Neural progenitor cell (in vitro differentiated cells): ENCODE data around the gene EIF2B2. TPM values are rescaled to one million over a fixed set of nuclear protein-coding genes. Genes with fewer than 3 reads are reported as not detected.

Experiments used
- DNase-seq: peaks from one replicate; pipeline ENCODE4 v3.0.0-alpha.2; 2016; ENCODE audit warnings: low spot score
- H2AFZ ChIP-seq: fragments of 200-600 bp; sonication (generic); replicated peaks from 2 replicates; pipeline ENCODE4 v1.6.1; 2016; ENCODE audit warnings: antibody characterized with exemption
- H3F3A ChIP-seq: fragments of 200-600 bp; sonication (generic); 2 replicates; pipeline ENCODE4 v1.6.1; 2016; ENCODE audit warnings: antibody characterized with exemption, low read depth
- H3K27ac ChIP-seq: fragments of 200-600 bp; sonication (generic); 2 replicates; pipeline ENCODE4 v1.5.1; 2016; ENCODE audit warnings: mild to moderate bottlenecking
- H3K27me3 ChIP-seq: fragments of 200-600 bp; sonication (generic); 2 replicates; pipeline ENCODE4 v1.6.1; 2016; ENCODE audit warnings: mild to moderate bottlenecking, moderate library complexity
- H3K36me3 ChIP-seq: fragments of 200-600 bp; sonication (generic); 2 replicates; pipeline ENCODE4 v1.5.1; 2016
- H3K4me1 ChIP-seq: fragments of 200-600 bp; sonication (generic); 2 replicates; pipeline ENCODE4 v1.6.1; 2016; ENCODE audit warnings: mixed run types
- H3K4me2 ChIP-seq: fragments of 200-600 bp; sonication (generic); 2 replicates; pipeline ENCODE4 v1.6.1; 2016
- H3K4me3 ChIP-seq: fragments of 200-600 bp; sonication (generic); 2 replicates; pipeline ENCODE4 v1.5.1; 2016
- H3K79me2 ChIP-seq: fragments of 200-600 bp; sonication (generic); 2 replicates; pipeline ENCODE4 v1.6.1; 2016; ENCODE audit warnings: low read depth
- H3K9ac ChIP-seq: fragments of 200-600 bp; sonication (generic); 2 replicates; pipeline ENCODE4 v1.6.1; 2016
- H3K9me3 ChIP-seq: fragments of 200-600 bp; sonication (generic); 2 replicates; pipeline ENCODE4 v1.5.1; 2016; ENCODE audit warnings: low read depth
- H4K20me1 ChIP-seq: fragments of 200-600 bp; sonication (generic); 2 replicates; pipeline ENCODE4 v1.6.1; 2016; ENCODE audit warnings: low read depth
- H3K27ac Mint-ChIP-seq: 3 replicates; pipeline ENCODE4 v1.8.0; 2021; ENCODE audit warnings: mixed read lengths
- H3K27me3 Mint-ChIP-seq: 2 replicates; pipeline ENCODE4 v1.8.0; 2022; ENCODE audit warnings: low read depth, mild to moderate bottlenecking, inconsistent platforms, moderate library complexity, mixed read lengths; ENCODE audit not compliant: insufficient read depth
- H3K36me3 Mint-ChIP-seq: 3 replicates; pipeline ENCODE4 v1.8.0; 2021; ENCODE audit warnings: mixed read lengths
- H3K4me1 Mint-ChIP-seq: 3 replicates; pipeline ENCODE4 v1.8.0; 2021; ENCODE audit warnings: mixed read lengths
- H3K4me3 Mint-ChIP-seq: 3 replicates; pipeline ENCODE4 v1.8.0; 2021; ENCODE audit warnings: mild to moderate bottlenecking, moderate library complexity, mixed read lengths
- H3K9me3 Mint-ChIP-seq: 3 replicates; pipeline ENCODE4 v1.8.0; 2020; ENCODE audit warnings: mixed read lengths
- CTCF ChIP-seq: fragments of 200-600 bp; sonication (generic); IDR thresholded peaks from 2 replicates; pipeline ENCODE4 v1.5.1; 2017; ENCODE audit warnings: antibody characterized with exemption, mild to moderate bottlenecking
- EZH2 ChIP-seq: fragments of 200-600 bp; sonication (generic); IDR thresholded peaks from 2 replicates; pipeline ENCODE4 v1.6.1; 2017; ENCODE audit warnings: antibody characterized with exemption, mild to moderate bottlenecking, moderate library complexity
- EZH2phosphoT487 ChIP-seq: fragments of 200-600 bp; sonication (generic); IDR thresholded peaks from 2 replicates; pipeline ENCODE4 v1.6.1; 2017; ENCODE audit warnings: antibody characterized with exemption
- total RNA-seq: library from RNA; depleted of rRNA; stranded (reverse); fragments of >200 nt; gene quantifications from 2 replicates; pipeline ENCODE4 v1.2.3, GENCODE V29; 2015; ENCODE audit warnings: low replicate concordance

EIF2B2 gene
- total RNA-seq, 1 donor from 2014 or later: 26.9 TPM

- no peak overlapping the region for H3K4me2 ChIP-seq
- peaks cover 18% of the 10 kb centered on the region for H3K27me3 Mint-ChIP-seq
- H3F3A ChIP-seq: peaks cover 23% of the 10 kb centered on the region
- H3K27ac Mint-ChIP-seq: peak overlapping the region; percentile 19
- TF ChIP-seq EZH2phosphoT487 (no peak), EZH2 (no peak), CTCF (no peak)
- peaks cover 11% of the 10 kb centered on the region for H4K20me1 ChIP-seq
- H3K9ac ChIP-seq: no peak overlapping the region
- H3K4me3 Mint-ChIP-seq: no peak overlapping the region
- H3K36me3 ChIP-seq: no peaks in the 10 kb centered on the region
- no peaks in the 10 kb centered on the region for H3K9me3 ChIP-seq
- peaks cover 72% of the 10 kb centered on the region for H3K4me1 Mint-ChIP-seq
- no peak overlapping the region for H3K4me3 ChIP-seq
- H2AFZ ChIP-seq: no peak overlapping the region
- no peaks in the 10 kb centered on the region for H3K9me3 Mint-ChIP-seq
- no peak for DNase-seq
- H3K79me2 ChIP-seq: no peaks in the 10 kb centered on the region
- no peak overlapping the region for H3K27ac ChIP-seq
- no peaks in the 10 kb centered on the region for H3K36me3 Mint-ChIP-seq
- H3K27me3 ChIP-seq: peaks cover 9% of the 10 kb centered on the region
- H3K4me1 ChIP-seq: peaks cover 45% of the 10 kb centered on the region
Measured at GRCh38 chr14:74976264-74977113, 26.2 kb upstream of the EIF2B2 start.

GRCh38 chr14:74977164-74977900 is 25.4 kb upstream of the EIF2B2 start:
- no peak overlapping the region for H3K4me3 ChIP-seq
- Mint-ChIP-seq H3K9me3 (no peaks in the 10 kb centered on the region), H3K4me1 (peaks cover 75% of the 10 kb centered on the region), H3K27me3 (peaks cover 20% of the 10 kb centered on the region), H3K4me3 (no peak overlapping the region), H3K27ac (peak overlapping the region; percentile 19), H3K36me3 (no peaks in the 10 kb centered on the region)
- TF ChIP-seq EZH2 (no peak), CTCF (no peak), EZH2phosphoT487 (no peak)
- no peak for DNase-seq
- H4K20me1 ChIP-seq: peaks cover 11% of the 10 kb centered on the region
- no peaks in the 10 kb centered on the region for H3K36me3 ChIP-seq
- peaks cover 23% of the 10 kb centered on the region for H3F3A ChIP-seq
- no peaks in the 10 kb centered on the region for H3K9me3 ChIP-seq
- H3K27me3 ChIP-seq: peaks cover 17% of the 10 kb centered on the region
- no peak overlapping the region for H3K27ac ChIP-seq
- H3K79me2 ChIP-seq: no peaks in the 10 kb centered on the region
- peaks cover 45% of the 10 kb centered on the region for H3K4me1 ChIP-seq
- H3K4me2 ChIP-seq: no peak overlapping the region
- no peak overlapping the region for H3K9ac ChIP-seq
- H2AFZ ChIP-seq: no peak overlapping the region

GRCh38 chr14:74977901-74978385 is 24.8 kb upstream of the EIF2B2 start:
- Histone ChIP-seq H3K4me1 (peaks cover 45% of the 10 kb centered on the region), H3K79me2 (no peaks in the 10 kb centered on the region), H3K9ac (no peak overlapping the region), H3K4me3 (no peak overlapping the region), H3F3A (peaks cover 23% of the 10 kb centered on the region), H4K20me1 (peaks cover 11% of the 10 kb centered on the region), H3K4me2 (peak overlapping the region; percentile 36), H2AFZ (no peak overlapping the region), H3K36me3 (no peaks in the 10 kb centered on the region), H3K27me3 (peaks cover 23% of the 10 kb centered on the region), H3K27ac (no peak overlapping the region), H3K9me3 (no peaks in the 10 kb centered on the region)
- Mint-ChIP-seq H3K27me3 (peaks cover 20% of the 10 kb centered on the region), H3K27ac (no peak overlapping the region), H3K9me3 (no peaks in the 10 kb centered on the region), H3K4me1 (peaks cover 76% of the 10 kb centered on the region), H3K36me3 (no peaks in the 10 kb centered on the region), H3K4me3 (peak overlapping the region; percentile 46)
- no peak for TF ChIP-seq EZH2phosphoT487
- TF ChIP-seq CTCF: no peak
- no peak for TF ChIP-seq EZH2
- no peak for DNase-seq
